Uterus (tissue), 2 donors: ENCODE data around the gene ITGA11.

ENCODE experiments used
- POLR2A ChIP-seq, 2 donors: fragments of 450-650 bp; IDR thresholded peaks; one replicate each; pipeline ENCODE4 v1.6.1; 2016; ENCODE audit warnings: antibody characterized with exemption in 2 of 2, mild to moderate bottlenecking in 1 of 2, moderate library complexity in 1 of 2
- TF ChIP-seq, protein P1 (sequence below), 4 experiments: fragments of 200-600 bp in 2 of 4; fragments of 450-650 bp in 2 of 4; sonication (generic) in 2 of 4; IDR thresholded peaks; one replicate each; pipeline ENCODE4 v1.5.1; 2016 to 2019; ENCODE audit warnings: antibody characterized with exemption in 4 of 4, mild to moderate bottlenecking in 2 of 4, moderate library complexity in 1 of 4

DNA sequence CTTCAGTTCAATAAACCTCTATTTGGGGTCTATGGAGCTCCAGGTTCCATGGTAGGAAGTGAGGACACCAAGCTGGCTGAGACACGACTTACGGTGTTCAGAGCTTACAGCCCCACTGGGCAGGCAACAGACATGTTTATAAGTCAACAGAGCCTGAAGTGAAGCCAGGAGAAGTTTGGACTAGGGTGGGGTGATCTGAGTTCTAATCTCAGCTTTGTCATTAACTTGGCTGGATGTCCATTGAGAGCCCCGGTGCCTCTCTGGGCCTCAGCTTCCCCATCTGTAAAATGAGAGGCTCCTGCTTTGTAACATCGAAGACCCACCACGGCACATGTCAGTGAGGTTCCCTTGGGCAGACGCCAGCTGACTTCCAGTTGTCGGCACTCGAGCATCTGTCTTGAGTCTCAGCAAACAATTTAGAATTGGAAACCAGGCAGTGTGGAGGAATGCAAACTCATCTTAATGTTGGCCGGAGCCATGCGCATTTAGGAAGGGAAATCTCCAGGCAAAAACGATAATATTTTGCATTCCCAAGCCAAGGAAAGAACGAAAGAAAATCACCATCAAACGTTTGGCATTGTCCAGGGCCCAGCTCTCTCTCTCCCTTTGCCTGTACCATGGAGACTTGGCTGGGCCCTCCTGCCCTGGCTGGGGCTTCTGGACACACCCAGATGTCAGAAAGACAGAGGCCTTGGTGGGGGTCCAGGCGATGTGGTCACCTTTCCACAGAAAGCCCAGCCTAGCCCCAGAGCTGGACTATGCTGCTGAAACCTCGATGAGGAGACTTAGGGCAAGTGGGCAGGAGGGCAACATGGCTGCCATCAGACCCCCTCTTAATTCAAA is 18.4 kb downstream of the ITGA11 start:
- TF ChIP-seq POLR2A (IDR thresholded peaks at IDR 0.05) = no peak
- TF ChIP-seq, protein P1, sequence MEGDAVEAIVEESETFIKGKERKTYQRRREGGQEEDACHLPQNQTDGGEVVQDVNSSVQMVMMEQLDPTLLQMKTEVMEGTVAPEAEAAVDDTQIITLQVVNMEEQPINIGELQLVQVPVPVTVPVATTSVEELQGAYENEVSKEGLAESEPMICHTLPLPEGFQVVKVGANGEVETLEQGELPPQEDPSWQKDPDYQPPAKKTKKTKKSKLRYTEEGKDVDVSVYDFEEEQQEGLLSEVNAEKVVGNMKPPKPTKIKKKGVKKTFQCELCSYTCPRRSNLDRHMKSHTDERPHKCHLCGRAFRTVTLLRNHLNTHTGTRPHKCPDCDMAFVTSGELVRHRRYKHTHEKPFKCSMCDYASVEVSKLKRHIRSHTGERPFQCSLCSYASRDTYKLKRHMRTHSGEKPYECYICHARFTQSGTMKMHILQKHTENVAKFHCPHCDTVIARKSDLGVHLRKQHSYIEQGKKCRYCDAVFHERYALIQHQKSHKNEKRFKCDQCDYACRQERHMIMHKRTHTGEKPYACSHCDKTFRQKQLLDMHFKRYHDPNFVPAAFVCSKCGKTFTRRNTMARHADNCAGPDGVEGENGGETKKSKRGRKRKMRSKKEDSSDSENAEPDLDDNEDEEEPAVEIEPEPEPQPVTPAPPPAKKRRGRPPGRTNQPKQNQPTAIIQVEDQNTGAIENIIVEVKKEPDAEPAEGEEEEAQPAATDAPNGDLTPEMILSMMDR (IDR thresholded peaks at IDR 0.05) = no peak
